H1 (cell line): ENCODE results near the gene SPINK1.

Source experiments
- CBX8 ChIP-seq: fragments of 300-800, 300-1000 bp; sonication (generic); IDR thresholded peaks from 2 replicates; pipeline ENCODE4 v1.7.1; 2016; ENCODE audit warnings: low read depth, low read length, borderline replicate concordance
- CTCF ChIP-seq, 3 experiments: IDR thresholded peaks; 1 replicate in 2 of 3; 2 replicates in 1 of 3; pipeline versions ENCODE4 v1.5.1 to v1.6.1; 2011; ENCODE audit warnings: low read length in 3 of 3, mild to moderate bottlenecking in 3 of 3, inconsistent platforms in 2 of 3, low read depth in 1 of 3, moderate library complexity in 1 of 3; ENCODE audit not compliant: insufficient read depth in 1 of 3; ENCODE audit errors: control extremely low read depth in 1 of 3
- EGR1 ChIP-seq: IDR thresholded peaks from 2 replicates; pipeline ENCODE4 v1.6.1; 2011; ENCODE audit warnings: low read depth, low read length, borderline replicate concordance
- EP300 ChIP-seq, 2 experiments: IDR thresholded peaks; 1 replicate in 1 of 2; 2 replicates in 1 of 2; pipeline ENCODE4 v1.6.1; 2011 to 2012; ENCODE audit warnings: low read depth in 2 of 2, low read length in 2 of 2, mild to moderate bottlenecking in 2 of 2, borderline replicate concordance in 1 of 2, inconsistent platforms in 1 of 2, moderate library complexity in 1 of 2
- EZH2 ChIP-seq: fragments of 200-600 bp; sonication (generic); IDR thresholded peaks from 2 replicates; pipeline ENCODE4 v1.7.1; 2012; ENCODE audit warnings: low read depth, mild to moderate bottlenecking, moderate library complexity, low read length, inconsistent platforms; ENCODE audit not compliant: severe bottlenecking
- MAX ChIP-seq: IDR thresholded peaks from 2 replicates; pipeline ENCODE4 v1.6.1; 2012; ENCODE audit warnings: inconsistent platforms
- POLR2A ChIP-seq, 2 experiments: IDR thresholded peaks; 1 replicate in 1 of 2; 2 replicates in 1 of 2; pipeline ENCODE4 v1.6.1; 2011; ENCODE audit warnings: low read depth in 2 of 2, low read length in 2 of 2, mild to moderate bottlenecking in 2 of 2; ENCODE audit errors: control extremely low read depth in 1 of 2
- SRF ChIP-seq: IDR thresholded peaks from 2 replicates; pipeline ENCODE4 v1.6.1; 2011; ENCODE audit warnings: mild to moderate bottlenecking, low read depth, low read length, moderate library complexity
- TAF1 ChIP-seq: IDR thresholded peaks from 2 replicates; pipeline ENCODE4 v1.6.1; 2011; ENCODE audit warnings: mild to moderate bottlenecking, low read depth, low read length
- USF2 ChIP-seq: IDR thresholded peaks from 2 replicates; pipeline ENCODE4 v1.6.1; 2011; ENCODE audit warnings: low read length, improper control_type of control experiment

- TF ChIP-seq SRF = no peak
- TF ChIP-seq POLR2A (IDR thresholded peaks at IDR 0.05; ENCODE audit: control extremely low read depth in 1 of 2, low read depth in 2 of 2, low read length in 2 of 2) = no peak
- TF ChIP-seq USF2 = no peak
- TF ChIP-seq EZH2 = no peak
- TF ChIP-seq CTCF (IDR thresholded peaks at IDR 0.05; ENCODE audit: control extremely low read depth in 1 of 3, insufficient read depth in 1 of 3, low read depth in 1 of 3, low read length in 3 of 3) = no peak
- no peak for TF ChIP-seq TAF1
- TF ChIP-seq EGR1 = no peak
- no peak for TF ChIP-seq EP300 (IDR thresholded peaks at IDR 0.05; ENCODE audit: borderline replicate concordance in 1 of 2, low read depth in 2 of 2, low read length in 2 of 2)
- TF ChIP-seq MAX = no peak
- TF ChIP-seq CBX8 = no peak
Observed at GRCh38 chr5:147826361-147826760, 5.1 kb downstream of the SPINK1 start.
